Epithelial cell of esophagus (primary cell): ENCODE data around the gene KLHL3.
A peak's percentile ranks its signal among the peaks of the same experiment; 100 is the strongest.

Source experiments
- DNase-seq: peaks from one replicate; pipeline ENCODE4 v3.0.0; 2010; ENCODE audit warnings: low read depth
- H3K4me3 ChIP-seq: 2 replicates; pipeline ENCODE4 v1.5.1; 2011; ENCODE audit warnings: mild to moderate bottlenecking, low read length, control low read depth
- CTCF ChIP-seq: IDR thresholded peaks from 2 replicates; pipeline ENCODE4 v1.5.1; 2011; ENCODE audit warnings: low read depth, mild to moderate bottlenecking, low read length, control low read depth, inconsistent platforms; ENCODE audit not compliant: insufficient read depth; ENCODE audit errors: missing control alignments

Gene KLHL3

DNA sequence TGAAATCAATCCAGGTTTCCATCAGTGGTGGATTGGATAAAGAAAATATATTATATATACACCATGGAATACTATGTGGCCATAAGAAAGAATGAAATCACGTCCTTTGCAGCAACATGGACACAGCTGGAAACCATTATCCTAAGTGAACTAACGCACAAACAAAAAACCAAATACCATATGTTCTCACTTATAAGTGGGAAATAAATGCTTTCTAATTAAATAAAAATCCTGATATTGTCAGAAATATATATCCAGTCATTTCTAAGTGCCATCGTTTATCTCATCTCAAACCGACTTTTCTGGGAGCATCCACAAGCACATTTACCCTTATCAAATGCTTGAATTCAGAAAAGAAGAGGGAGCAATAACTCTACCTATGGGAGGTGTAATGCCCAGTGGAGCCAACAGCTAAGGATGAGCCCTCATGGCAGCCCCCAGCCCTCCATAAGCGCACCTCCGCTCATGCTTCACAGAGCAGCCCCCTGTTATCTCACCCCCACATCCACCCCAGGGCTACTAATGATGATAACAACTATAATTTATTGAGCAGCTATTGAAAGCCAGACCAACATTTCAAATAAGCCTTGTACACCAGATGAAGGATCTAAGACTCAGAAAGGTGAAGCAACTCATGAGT lies 135.0 kb downstream of the KLHL3 start:
- no peak for TF ChIP-seq CTCF
- no peak for DNase-seq
- H3K4me3 ChIP-seq, result no peak overlapping the region

DNA sequence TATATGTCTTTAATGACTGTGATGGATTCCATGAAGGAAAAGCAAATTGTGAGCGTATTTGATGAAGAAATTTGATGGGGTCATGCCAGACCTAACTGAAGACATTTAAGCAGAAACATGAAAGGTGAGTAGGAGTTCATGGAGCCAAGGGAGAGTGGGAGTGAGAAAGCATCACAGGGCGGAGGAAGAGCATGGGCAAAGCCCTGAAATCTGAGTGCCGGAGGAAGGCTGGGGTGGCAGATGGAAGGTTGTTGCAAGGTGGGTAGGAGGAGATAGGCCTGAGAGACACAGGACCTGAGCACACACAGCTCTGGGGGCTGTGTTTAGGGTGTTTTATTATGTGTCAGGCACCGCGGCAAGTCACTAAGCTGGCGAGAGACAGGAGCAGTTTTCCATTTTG lies 136.4 kb downstream of the KLHL3 start:
- no peak overlapping the region for H3K4me3 ChIP-seq
- no peak for TF ChIP-seq CTCF
- DNase-seq, result no peak

- no peak for DNase-seq
- no peak overlapping the region for H3K4me3 ChIP-seq
- TF ChIP-seq CTCF, result no peak
Observed at GRCh38 chr5:137598399-137598798, 137.5 kb downstream of the KLHL3 start.

DNA sequence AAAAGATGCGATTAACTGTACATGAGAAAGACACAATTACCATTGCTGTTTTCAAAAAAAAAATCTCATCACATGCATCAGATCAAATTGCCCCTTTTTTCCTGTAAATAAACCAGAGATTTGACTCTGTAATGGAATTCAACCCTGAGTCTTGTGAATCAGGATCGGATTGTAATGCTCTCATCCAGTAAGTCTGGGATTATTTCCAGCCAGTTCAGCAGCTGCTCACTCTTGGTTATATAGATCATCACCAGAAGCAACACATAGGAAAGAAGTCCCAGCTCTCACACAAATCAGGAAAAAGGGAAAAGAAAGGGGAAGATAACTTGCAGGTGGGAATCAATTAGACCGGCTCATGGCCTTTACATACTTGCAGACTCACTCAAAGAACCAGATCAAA lies 138.9 kb downstream of the KLHL3 start:
- TF ChIP-seq CTCF, result no peak
- no peak for DNase-seq
- no peak overlapping the region for H3K4me3 ChIP-seq

GRCh38 chr5:137595396-137596079 lies 140.4 kb downstream of the KLHL3 start:
- TF ChIP-seq CTCF, result no peak
- no peak for DNase-seq
- no peak overlapping the region for H3K4me3 ChIP-seq

DNA sequence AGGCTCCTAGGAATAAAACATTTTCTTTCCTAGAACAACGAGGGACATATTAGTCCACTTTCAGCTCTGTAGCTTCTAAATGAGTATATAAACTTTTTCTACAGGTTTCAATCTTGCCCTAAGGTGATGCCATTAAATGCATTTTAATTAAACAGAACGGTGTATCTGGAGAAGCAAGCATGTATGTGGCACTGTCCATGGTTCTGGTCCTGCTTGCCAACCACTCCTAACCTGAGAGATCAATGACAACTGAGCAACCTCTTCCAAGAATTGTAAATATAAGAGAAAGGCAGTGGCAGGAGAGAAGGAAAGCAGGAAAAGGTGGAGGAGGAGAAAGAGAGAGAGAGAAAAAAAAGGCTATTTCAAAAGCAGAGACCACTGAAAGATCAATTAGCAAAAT lies 141.2 kb downstream of the KLHL3 start:
- peak; percentile 42 for DNase-seq
- no peak for TF ChIP-seq CTCF
- H3K4me3 ChIP-seq, result no peak overlapping the region

- H3K4me3 ChIP-seq, result no peak overlapping the region
- DNase-seq, result no peak
- TF ChIP-seq CTCF, result no peak
Observed at GRCh38 chr5:137592317-137592716, 143.6 kb downstream of the KLHL3 start.
